Measurements from ENCODE around the gene ALX3. TPM values are rescaled to one million over a fixed set of nuclear protein-coding genes. Genes with fewer than 3 reads are reported as not detected.

The ALX3 gene
- total and polyA plus RNA-seq, 10 donors, result 0.10 to 0.12 TPM; not detected in 8

DNA sequence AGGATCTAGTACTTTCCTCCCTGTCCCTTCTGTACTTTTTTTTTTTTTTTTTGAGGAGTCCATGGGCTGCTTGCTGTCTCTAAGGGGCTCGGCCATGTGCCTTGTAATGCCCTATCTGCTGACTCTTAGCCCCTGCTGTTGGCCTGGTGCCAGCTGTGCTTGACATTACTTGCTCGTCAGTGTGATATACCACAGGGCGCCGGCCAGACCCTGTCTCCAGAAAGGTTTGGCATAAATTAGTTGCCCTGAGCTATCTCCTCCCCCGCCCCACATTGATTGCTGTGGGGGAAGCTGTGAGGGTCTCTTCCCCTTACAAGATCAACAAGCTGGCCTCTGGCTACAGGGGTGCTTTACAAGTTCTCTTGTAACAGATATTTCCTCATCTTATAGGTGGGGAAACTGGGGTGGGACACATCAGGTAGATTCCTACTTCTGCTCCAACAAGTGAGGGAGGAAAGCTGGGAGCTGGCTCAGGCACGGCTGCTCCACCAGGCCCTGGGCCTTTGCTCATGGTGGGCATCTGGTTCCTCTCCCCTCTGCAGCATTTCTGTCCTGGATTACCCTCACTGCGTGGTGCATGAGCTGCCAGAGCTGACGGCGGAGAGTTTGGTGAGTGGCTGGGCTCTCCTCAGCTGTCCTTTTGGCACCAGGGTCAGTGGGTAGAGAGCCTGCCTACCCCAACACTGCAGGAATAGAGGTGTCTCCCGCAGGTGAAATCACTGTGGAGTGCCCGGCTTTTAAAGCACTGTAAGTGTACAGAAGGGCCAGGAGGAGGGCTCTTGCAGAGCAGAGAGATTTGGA, 20.5 kb downstream of the ALX3 start:
- TF ChIP-seq POLR2AphosphoS5 (IDR thresholded peaks at IDR 0.05), result no peak
- TF ChIP-seq POLR2A (IDR thresholded peaks at IDR 0.05), result no peak
- TF ChIP-seq, protein P1, sequence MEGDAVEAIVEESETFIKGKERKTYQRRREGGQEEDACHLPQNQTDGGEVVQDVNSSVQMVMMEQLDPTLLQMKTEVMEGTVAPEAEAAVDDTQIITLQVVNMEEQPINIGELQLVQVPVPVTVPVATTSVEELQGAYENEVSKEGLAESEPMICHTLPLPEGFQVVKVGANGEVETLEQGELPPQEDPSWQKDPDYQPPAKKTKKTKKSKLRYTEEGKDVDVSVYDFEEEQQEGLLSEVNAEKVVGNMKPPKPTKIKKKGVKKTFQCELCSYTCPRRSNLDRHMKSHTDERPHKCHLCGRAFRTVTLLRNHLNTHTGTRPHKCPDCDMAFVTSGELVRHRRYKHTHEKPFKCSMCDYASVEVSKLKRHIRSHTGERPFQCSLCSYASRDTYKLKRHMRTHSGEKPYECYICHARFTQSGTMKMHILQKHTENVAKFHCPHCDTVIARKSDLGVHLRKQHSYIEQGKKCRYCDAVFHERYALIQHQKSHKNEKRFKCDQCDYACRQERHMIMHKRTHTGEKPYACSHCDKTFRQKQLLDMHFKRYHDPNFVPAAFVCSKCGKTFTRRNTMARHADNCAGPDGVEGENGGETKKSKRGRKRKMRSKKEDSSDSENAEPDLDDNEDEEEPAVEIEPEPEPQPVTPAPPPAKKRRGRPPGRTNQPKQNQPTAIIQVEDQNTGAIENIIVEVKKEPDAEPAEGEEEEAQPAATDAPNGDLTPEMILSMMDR (IDR thresholded peaks at IDR 0.05 in 8 of 11, conservative IDR thresholded peaks at IDR 0.05 in 3 of 11), result no peak
- Histone ChIP-seq H3K4me1 (peaks cover 3 to 60% (median 38%) of the 10 kb centered on the region in 6 donors), H3K36me3 (peaks cover 3 to 100% (median 99%) of the 10 kb centered on the region in 6 donors), H3K4me3 (no peak overlapping the region), H3K27me3 (replicated peaks in 1 of 7) (no peaks in the 10 kb centered on the region), H3K27ac (peak overlapping the region in 7 of 8 donors; percentile 9 to 81 (median 73)), H3K9me3 (no peaks in the 10 kb centered on the region)
- 52 to 85% (median 77%) methylated on average over 10 to 11 of the region's 11 CpGs for WGBS, 5 donors
- intact Hi-C loops (cut with DNase I; ENCODE audit: low total_unique reads), result loop anchor here (5.0 kb wide), 1 partner anchor 57 kb away; no protein-coding TSS in a partner anchor
- no peak for DNase-seq

DNA sequence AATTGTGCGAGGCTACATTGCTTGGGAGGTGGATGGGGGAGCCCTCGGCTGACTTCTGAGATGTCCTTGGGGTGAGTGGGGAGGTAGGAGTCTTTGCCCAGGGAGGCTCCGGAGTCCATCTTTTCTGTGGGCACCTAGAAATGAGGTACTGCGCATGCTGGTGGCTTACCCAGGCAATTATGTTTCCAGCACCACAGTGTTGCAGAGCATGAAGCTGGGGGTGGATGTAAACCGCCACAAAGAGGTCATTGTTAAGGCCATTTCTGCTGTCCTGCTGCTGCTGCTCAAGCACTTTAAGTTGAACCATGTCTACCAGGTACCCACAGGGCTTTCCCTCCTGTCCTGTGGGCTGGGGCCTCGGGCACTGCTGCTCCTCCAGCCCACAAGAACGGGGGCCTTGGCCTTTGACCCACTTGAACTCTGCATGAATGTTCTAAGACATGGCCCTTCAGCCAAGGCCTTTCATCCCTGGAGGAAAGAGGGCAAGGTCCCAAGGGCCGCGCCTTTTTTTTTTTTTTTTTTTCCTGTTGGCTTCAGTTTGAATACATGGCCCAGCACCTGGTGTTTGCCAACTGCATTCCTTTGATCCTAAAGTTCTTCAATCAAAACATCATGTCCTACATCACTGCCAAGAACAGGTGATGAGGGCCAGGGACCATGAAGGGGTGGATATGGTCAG, 21.4 kb downstream of the ALX3 start:
- no peak for DNase-seq
- no peaks in the 10 kb centered on the region for H3K9me3 ChIP-seq
- TF ChIP-seq POLR2AphosphoS5 (IDR thresholded peaks at IDR 0.05), result peak in 1 of 3 donors; percentile 57
- TF ChIP-seq, protein P1 (IDR thresholded peaks at IDR 0.05 in 8 of 11, conservative IDR thresholded peaks at IDR 0.05 in 3 of 11), result no peak
- H3K27ac ChIP-seq, result peak overlapping the region in 7 of 8 donors; percentile 9 to 81 (median 73)
- no peaks in the 10 kb centered on the region for H3K27me3 ChIP-seq (replicated peaks in 1 of 7)
- peaks cover 0 to 100% (median 99%) of the 10 kb centered on the region in 6 donors for H3K36me3 ChIP-seq
- WGBS, 5 donors, result 75 to 92% (median 85%) methylated on average over 9 of the region's 9 CpGs
- H3K4me3 ChIP-seq, result no peak overlapping the region
- H3K4me1 ChIP-seq, result peaks cover 3 to 53% (median 33%) of the 10 kb centered on the region in 6 donors
- intact Hi-C loops (cut with DNase I; ENCODE audit: low total_unique reads), result no loop called here

DNA sequence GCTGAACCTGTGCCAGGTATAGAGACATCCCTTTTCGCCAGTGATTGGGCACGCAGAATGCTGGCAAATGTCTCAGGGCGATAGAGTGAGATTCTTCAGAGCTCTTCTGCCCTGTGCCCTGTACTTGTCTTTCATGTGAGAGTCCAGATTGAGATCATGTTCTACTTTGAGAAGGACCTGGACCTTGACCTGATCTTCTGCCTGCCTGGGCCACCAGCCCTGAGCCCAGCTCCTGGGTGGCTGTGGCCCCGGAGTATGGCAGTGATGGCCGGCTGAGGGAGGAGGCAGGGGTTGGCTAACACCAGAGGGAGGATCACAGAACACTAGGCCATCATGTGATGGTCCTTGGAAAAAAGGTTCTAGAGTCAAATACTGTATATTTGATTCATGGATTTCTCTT, 22.2 kb downstream of the ALX3 start:
- H3K9me3 ChIP-seq, result no peaks in the 10 kb centered on the region
- H3K4me1 ChIP-seq, result peaks cover 3 to 45% (median 26%) of the 10 kb centered on the region in 6 donors
- intact Hi-C loops (cut with DNase I; ENCODE audit: low total_unique reads), result no loop called here
- no peaks in the 10 kb centered on the region for H3K27me3 ChIP-seq (replicated peaks in 1 of 7)
- no peak for TF ChIP-seq POLR2AphosphoS5 (IDR thresholded peaks at IDR 0.05)
- no peak for TF ChIP-seq POLR2A (IDR thresholded peaks at IDR 0.05)
- TF ChIP-seq, protein P1 (IDR thresholded peaks at IDR 0.05 in 8 of 11, conservative IDR thresholded peaks at IDR 0.05 in 3 of 11), result no peak
- H3K36me3 ChIP-seq, result peaks cover 4 to 100% (median 99%) of the 10 kb centered on the region in 6 donors
- 95 to 100% (median 98%) methylated on average over 2 to 5 of the region's 5 CpGs for WGBS, 5 donors
- H3K4me3 ChIP-seq, result no peak overlapping the region
- DNase-seq, result no peak
- H3K27ac ChIP-seq, result peak overlapping the region in 3 of 8 donors; percentile 29 to 81 (median 79)

DNA sequence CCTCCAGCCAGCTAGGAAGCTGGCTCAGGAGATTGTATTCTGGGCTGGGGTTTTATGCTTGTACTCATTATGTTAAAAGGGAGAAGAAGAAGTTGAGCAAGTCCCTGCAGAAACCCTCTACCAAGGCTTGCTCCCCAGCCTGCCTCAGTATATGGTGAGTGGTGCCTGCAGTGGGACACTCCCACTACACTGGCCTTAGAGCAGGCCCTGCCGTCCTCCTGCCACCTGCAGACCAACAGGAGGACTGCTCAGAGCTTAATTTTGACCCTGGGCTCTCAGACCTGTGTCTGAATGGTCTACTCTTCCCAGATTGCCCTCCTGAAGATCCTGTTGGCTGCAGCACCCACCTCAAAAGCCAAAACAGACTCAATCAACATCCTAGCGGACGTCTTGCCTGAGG, 23.0 kb downstream of the ALX3 start:
- Histone ChIP-seq H3K36me3 (peaks cover 4 to 100% (median 99%) of the 10 kb centered on the region in 6 donors), H3K4me3 (no peak overlapping the region), H3K4me1 (peaks cover 0 to 37% (median 21%) of the 10 kb centered on the region in 6 donors), H3K27me3 (replicated peaks in 1 of 7) (no peaks in the 10 kb centered on the region), H3K27ac (no peak overlapping the region), H3K9me3 (no peaks in the 10 kb centered on the region)
- WGBS, 5 donors, result 79 to 97% (median 87%) methylated on average over 3 of the region's 3 CpGs
- no peak for DNase-seq
- intact Hi-C loops (cut with DNase I; ENCODE audit: low total_unique reads), result no loop called here
- TF ChIP-seq POLR2A (IDR thresholded peaks at IDR 0.05) (no peak), POLR2AphosphoS5 (IDR thresholded peaks at IDR 0.05) (no peak)
- TF ChIP-seq, protein P1 (IDR thresholded peaks at IDR 0.05 in 8 of 11, conservative IDR thresholded peaks at IDR 0.05 in 3 of 11), result no peak

All from spleen (tissue), 11 donors.